SHP77 (cell line): Measurements from ENCODE around the gene MYO5B.

ENCODE experiments used
- DNase-seq, 2 experiments: peaks; one replicate each; lab custom pipeline; 2025; lab: John Stamatoyannopoulos, UW

Gene MYO5B

DNA sequence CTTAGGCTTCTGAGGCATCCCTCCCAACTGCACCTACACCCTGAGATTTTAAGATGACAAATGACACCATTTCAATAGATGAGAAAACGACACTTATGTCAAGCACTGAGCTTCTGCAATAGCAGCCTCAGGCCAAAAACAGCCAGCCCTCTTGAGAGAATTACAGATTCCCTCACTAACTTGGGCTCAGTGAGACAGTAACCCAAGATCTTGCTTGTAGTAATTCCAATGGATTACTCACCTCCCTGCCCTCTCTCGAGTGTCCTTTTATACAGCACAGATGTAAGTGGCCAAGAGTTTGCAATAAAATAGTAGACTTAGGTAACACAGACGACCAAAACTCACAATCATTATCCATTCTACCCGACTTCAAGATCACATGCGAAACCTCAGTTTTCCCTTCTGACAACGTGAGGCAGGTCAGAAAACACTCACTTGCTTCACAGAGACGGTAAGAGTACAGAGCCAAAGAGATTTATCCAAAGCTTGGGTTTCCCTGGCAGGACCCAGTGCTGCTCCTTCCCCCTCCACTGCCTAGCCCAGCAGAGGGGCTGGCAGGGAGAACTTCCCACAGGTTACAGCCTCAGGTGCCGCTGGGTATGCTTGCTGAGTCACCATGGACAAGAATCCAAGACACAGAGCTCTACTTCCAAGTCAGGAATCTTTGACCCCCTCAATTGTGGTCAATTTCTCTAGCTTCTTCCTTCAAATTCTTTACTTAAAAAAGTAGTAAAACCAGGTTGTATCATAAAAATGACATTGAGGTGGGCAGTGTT, 181.4 kb downstream of the MYO5B start:
- no peak for DNase-seq

DNA sequence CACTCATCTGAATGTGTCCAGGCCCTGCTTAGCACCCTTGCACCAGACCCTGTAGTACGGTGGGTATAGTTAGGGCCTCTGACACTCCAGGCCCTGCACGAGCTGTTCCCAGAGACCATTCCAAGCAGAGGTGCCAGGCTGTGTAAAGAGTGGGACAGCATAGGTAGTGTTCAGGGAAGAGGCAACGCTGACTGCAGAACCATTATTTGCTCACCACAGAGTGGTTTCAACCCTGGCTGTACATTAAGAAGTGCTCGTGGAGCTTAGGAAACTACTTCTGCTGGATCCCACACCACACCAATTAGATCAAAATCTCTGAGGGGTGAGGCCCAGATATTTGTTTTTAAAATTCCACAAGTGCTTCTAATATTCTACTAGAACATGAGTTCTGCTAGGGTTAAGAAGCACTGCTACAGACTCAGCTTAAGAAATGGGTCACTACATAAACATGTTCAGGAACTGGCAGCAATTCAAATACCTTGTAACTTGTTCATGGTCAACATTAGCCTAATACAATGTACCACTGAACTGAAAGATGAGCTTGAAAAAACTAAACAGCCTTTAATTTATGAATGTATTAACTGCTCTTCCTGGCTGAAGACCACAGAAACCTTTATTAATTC, 183.0 kb downstream of the MYO5B start:
- DNase-seq: no peak

DNA sequence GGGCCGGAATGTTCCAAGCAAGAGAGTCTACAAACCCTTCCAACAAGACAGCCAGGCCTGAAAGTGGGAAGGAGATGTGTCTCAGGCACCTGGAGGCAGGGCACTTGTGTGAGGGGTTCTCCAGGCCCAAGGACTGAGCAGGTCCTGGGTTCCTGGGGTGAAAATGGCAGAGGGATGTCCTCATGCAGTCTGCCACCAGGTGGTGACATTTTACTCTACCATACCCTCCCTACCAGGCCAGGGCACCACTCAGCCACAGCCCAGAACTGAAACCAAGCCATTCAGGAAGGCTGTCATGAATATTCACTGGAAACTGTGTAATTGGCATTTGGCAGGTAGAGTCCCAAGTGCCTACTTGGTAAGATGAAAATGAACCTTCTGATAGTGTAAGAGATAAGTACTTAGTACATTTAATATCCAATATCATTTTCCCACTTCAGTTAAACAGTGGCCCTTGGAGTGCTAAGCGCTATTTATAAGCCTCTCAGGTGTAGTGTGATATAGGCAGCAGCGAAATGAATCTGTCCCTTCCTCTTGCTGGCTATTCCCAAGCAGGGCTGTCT, 185.1 kb downstream of the MYO5B start:
- peak; percentile 12 to 16 for DNase-seq

DNA sequence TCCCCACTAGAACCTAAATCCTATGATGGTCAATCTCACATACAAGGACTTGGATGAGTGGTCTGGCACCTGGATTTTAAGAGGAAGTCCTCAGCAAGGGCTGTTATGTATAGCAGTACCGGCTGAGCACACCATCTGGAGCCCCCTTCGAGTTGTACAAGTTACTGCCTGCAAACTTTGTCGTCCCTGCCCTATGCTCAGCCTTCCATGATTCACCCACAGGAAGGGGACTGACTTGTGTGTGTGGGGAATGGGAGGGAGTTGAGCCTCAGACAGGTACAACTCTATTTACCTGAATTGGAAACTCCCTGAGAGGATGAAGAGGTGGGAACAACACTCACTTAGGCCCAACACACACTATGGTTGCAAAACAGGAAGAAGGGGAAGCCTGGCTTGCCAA, 186.6 kb downstream of the MYO5B start:
- DNase-seq: no peak

DNA sequence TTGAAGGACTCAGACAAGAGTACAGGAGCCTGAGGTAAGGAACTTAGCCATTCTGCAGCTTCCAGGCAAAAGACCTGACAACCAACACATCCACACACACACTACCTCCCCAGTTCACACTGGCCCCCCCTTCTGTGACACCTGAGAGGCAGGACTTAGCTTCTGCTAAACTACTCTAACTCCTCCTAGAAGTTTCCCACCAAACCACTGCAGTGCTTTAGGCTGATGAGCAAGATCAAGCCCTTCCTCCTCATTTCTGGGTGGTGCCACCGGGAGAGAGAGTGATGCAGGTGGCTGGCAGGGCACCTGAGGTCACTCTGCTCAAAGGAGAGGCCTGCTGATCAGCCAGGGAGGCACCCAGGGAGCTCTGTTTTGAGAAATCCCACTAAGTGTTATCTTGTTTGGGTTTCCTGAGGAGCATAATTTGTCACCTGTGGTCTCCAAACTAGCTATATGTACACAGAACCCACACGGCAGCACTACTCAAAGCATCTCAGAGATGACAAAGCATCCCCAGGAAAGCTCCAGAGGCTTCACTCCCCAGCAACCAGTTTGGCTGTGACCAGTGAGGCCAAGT, 188.4 kb downstream of the MYO5B start:
- no peak for DNase-seq

DNA sequence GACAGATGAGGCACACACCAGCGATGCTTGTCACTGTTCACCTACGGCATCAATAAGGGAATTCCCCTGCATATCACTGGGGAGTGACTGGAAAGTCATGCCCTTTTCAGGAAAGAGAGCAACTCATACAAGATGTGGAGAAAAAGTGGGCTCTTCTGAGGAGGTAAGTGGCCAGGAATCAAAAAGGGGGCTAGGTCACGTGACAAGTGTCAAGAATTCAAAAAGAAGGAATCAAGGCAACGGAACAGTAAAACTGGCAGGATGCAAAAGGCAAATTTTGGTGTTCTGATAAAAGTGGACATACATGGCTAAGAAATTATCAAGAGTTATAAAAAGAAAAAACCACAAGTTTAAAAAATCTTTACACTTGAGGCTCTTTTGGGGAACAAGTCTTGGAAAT, 190.9 kb downstream of the MYO5B start:
- no peak for DNase-seq

DNA sequence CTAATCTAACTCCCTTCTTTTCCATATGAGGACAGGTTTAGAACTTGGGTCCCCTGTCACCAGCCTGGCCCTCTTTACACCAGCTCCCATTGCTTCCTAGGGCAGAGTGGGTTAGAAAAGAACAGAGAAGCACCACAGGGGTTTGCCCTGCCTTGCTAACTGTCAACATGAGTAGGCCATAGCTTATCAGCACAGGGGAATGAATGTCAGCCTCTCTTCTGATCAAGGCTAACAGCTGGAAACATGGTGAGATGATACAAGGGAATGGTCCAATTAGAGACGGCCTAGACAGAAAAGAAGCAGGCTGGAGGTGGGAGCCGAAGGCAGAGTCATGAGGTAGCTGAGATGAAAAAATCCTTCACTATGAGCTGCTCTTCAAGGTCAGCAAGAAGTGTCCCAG, 192.2 kb downstream of the MYO5B start:
- DNase-seq: no peak

DNA sequence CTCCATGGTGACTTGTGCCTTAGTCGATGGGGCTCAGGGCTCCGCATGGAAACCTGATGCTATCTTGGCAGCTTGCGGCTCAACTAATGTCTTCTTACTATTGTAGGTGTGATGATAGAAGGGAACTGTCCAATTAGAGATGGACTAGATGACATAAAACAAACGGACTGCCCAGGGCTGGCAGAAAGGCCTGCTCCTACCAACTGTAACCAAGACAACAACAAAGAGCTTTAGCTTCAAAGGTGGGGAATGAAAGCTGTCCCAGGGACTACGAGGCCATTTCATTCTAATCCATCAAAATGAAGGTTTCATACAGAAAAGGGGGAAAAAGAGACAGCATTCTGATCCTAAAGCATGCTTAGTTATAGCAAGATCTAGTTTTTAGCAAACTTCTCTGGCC, 194.7 kb downstream of the MYO5B start:
- DNase-seq: no peak

DNA sequence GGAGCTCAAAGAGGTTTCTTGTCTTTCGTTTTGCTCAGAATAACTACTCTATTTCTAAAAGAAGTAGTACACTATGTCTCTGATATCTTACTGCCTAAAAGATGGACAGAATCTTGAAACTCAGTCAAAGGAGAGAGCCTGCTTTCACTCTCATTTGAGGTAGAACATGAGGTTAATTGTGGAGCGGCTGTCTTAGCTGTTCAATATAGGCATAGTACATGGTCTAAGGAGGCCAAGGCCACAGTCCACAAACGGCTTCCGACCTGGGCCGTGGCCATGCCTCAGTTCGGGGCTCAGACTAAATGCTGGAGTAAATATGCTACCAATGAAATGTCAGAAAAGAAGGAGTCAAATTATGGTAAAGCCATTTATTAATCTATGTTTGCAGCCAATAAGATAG, 195.8 kb downstream of the MYO5B start:
- DNase-seq: no peak

DNA sequence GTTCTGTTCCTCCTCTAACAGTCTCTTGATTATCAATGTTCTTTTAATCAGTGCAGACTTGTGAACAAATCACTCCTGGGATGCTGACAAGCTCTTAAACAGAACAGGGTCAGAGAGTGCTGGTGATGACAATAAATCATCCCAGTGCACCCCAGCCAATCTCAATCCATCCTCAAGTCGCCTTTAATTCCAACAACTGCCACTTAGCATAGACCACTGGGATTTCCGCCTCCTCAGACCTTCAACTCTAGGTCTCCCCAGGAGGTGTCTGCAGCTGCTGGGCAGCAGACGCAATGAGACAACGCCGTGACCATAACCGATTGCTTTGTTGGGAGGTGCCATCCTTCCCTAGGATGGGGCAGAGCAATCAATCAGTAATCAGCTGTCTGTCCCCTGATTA, 197.4 kb downstream of the MYO5B start:
- no peak for DNase-seq

DNA sequence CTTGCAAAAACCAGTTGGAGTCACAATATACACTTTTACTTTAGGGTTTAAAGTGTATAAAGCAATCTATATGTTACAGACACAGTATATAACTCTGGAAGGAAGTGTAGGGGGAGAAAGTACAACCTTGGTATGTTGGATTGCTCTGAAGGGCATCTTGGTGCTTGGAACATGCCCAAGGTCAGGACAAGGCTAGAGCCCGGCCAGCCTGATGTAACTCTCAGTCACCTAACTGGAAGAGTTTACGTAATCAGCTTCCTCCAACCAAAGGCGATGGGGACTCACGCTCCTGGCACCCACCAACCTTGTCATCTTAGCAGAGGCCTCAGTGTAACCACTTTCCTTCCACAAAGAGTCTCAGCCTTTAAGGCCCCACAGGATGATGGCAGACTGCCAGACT, 200.5 kb downstream of the MYO5B start:
- no peak for DNase-seq

DNA sequence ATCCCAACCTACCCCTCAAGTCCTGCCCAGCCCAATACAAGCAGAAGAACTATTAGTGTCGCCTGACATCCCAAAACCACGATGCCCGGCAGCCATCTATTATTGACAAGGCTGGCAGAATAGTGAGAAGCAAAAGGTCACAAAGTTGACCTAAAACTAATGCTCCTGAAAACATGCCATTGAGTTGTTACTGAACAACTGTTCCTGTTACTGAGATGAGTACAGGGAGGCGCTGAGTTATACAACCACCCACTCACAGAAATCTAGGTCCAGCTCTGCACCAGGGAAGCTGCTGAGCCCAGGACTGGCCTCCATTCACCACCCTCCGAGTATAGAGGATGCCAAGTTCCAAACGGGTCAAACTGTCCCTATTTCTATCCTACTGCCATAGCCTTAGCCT, 201.6 kb downstream of the MYO5B start:
- no peak for DNase-seq

DNA sequence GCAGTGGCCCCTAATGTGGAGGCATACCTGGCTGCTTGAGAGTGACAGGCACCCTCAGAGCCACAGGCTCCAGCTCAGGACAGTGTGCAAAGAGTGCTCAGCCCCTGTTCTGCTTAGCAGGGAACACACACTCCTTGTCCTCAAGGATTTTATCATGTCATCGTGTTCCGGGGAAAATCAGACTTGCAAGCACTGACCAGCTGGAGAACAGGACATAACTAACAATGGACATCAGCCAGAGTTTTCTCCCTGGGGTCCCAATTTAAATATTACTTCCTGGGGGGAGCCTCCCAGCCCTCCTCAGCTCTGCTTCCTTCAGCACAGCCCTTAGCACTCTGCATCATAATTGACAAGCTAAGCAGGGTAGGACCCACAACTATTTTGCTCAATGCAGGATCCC, 206.2 kb downstream of the MYO5B start:
- DNase-seq: no peak

DNA sequence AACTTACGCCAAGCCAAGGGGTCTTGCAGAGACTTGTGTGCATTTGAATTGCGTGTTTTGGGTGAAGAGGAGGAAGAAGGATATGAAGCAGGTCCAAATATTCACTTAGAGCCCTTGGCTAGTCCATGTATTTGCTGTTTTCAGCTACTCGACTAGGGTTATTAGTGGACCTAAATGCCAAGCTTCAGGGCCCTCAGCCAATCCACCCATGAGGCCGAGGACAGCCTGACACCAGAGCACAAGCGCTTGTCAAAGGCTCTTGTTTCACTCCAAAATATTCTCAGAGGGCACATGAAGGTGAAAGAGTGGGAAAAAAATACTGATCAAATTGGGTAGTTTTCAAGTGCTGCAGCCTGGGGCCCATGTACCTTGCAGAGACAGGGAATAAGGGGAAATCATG, 206.8 kb downstream of the MYO5B start:
- DNase-seq: no peak

DNA sequence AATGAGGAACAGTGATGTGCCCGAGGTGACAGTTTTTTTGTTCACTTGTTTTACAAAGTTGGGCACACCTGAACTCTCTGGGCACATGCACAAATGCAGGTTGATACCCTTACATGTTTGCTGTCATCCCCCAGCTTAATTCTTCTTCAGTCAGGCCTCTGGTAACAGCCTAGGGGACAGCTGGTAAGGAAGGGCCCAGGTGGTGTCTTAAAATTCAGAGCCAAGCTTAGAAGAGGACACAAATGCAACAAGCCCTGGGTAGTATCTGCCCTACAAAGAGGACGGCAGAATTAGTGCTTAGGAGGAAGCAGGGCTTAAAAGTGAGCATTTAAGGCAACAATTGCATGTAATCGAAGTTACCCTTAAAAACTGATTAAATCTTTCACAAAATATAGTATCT, 209.7 kb downstream of the MYO5B start:
- no peak for DNase-seq

DNA sequence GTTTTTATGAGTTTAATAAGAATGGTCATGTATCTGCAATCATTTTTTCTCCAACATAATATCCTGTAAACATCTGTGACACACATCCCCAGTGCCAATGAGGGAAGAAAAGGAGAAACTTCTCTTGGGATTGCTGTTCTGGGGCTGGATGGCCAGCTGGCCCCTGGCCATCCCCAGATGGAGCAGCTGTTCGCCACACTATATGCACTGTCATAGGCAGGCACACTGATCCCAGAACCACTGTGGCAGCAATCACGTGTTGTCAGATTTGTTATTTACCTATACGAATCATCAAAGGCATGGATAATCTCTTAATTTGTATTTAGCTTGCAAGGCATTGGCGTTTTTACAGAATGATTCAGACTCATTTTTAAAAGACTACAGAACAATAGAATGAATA, 214.1 kb downstream of the MYO5B start:
- DNase-seq: no peak

DNA sequence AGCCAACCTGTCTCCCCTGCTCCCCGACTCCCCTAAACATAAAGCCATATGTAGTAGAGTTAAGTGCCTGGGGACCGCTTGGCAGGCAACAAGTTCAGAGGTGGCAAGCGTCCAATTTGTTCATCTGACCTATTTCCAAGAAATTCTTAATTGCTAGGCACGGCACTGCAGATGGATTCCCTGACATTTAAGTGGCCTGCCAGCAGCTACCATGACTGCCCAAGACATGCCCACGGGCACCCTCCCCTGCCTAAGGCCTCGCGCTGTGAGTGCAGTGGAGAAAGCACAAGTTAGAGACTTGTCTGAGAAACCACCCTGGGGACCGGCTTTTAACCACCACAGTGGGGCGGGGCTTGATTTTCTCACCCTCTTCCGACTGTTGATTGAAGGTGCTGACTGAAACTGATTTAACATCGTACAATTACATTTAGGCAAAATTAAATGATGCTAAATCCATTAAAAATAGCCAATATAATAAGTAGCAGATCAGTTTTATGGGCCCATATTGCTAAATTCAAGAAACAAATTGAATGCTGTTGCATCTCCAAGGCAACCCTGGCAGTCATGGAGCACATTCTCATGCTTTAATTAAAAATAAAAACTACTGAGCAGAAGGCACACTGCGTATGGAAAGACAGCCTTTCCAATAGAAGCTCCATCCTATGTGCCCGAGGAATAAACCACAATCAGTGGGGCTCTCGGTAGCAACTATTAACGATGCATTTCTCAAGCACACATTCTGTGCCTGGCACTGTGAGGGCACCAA, 218.0 kb downstream of the MYO5B start:
- DNase-seq: no peak

DNA sequence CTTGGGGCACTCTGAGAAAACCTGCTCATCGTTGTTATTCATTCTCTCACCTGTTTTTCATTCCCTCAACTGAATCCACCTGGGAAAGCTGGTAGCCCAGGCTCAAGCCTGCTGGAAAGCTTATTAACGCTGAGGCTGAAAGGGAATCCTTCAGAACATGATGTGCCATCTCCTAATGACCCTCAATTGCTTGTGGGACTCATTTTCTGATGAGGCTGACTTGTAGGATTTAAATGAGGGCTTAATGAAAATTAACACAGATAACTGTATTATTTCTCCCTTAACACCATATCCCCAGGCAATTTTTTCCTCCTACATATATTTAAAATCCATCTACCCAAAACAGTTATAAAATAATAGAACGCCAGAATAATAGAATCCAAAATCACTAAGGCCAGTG, 218.9 kb downstream of the MYO5B start:
- no peak for DNase-seq

DNA sequence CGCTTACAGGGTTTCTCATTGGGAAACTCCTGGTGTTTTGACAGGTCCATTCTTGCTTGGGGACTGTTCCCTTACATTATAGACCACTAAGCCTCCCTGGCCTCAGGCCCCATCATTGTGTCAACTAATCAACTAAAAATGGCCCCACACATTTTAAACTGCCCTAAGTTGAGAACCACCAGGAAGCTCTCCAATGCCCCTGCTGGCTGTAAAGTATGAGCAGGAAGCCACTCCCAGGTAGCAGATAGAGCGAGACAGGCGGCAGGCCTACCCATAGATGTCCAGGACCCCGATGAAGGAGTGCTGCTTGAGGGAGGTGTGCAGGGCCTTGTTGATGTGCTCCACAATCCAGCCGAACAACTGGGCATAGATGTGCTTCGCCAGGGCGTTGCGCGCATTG, 220.9 kb downstream of the MYO5B start:
- DNase-seq: no peak

DNA sequence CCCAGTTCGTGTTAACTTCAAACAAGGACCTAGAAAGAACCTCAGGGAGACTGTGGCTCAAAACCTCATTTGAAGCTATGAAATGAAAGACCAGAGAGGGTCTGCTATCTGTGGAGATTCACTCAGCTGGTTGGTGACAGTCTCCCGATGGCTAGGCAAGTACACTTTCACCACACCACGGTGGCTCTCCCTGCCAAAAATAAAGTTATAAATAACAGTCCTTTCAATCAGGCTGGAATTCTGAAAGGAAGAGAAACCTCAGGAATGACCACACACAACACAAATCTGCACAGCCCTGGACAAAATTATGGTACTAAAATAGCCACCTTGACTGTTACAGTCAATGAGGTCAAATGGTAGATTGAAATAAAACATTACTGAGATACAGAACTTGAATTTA, 221.4 kb downstream of the MYO5B start:
- no peak for DNase-seq

DNA sequence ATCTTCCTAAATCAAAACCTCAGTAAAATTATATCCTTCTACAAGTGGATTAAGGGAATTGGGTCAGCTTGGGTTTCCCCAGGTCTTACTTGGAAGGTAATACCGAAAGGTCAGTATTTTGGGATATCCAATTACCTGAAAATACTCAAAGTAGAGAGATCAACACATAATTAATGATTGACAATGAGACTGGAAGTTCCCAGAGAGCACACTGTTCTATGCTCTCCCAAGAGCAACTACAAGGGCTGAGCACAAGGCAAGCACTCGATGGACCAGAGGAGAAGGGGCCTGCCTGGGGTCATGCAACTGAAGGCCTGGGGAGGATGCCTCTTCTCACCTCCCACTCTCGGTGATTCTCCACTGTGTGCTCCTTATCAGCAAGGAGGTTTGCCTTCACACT, 222.4 kb downstream of the MYO5B start:
- DNase-seq: no peak

DNA sequence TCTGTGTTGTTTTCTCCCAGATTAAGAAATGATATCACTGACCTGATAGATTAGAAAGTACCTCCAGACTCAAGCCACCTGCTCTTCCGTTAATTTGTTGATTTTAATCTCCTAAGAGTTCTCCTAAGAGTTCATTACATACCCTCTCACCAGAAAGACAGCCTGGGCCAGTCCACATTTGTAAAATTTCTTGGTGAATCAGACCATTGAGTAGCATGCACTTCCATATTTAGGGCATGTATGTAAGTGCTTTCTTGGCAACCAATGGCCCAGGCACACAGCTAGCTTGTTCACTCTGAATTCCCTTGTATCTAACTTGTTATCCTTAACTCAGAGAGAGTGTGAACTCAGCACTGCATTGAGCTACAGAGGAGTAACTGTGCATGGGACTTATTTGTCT, 223.5 kb downstream of the MYO5B start:
- no peak for DNase-seq

DNA sequence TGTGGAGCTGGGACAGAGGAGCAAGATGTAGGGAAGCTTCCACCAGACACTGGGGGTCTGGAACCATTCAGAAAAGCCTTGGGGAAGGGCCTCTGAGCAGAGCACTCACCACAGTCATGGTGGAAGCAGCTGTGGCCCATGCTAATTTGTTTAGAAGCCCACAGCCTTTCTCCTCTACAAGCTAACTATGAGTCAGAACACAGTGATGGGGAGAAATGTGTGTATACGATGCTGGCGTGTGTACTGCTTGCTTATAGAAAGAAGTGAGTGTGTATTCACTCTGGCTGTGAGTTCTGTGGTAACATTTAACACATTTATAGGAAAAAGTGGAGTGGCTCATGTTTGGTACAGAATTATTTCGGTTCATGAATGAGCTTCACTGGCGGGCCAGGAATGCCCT, 224.6 kb downstream of the MYO5B start:
- no peak for DNase-seq
